Measurements from ENCODE around the gene ACP4.

DNA sequence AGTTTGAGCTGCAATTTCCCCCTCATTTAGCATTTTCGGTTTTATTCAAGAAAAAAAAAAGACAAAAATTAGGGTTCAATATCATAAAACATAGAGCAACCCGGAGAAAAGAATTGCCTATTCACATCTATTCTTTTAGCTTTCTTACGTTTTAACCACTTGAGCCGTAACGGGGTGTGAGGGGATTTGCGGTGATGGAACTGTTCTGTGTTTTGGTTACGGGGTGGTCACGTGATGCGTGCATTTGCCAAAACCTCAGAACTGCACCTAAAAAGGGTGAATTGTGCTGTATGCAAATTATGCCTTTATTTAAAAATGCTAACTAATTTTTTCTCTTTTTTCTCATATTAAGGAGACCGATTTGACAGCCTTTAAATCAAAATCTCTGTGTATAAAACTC lies 45.0 kb upstream of the ACP4 start:
- TF ChIP-seq, protein P1, sequence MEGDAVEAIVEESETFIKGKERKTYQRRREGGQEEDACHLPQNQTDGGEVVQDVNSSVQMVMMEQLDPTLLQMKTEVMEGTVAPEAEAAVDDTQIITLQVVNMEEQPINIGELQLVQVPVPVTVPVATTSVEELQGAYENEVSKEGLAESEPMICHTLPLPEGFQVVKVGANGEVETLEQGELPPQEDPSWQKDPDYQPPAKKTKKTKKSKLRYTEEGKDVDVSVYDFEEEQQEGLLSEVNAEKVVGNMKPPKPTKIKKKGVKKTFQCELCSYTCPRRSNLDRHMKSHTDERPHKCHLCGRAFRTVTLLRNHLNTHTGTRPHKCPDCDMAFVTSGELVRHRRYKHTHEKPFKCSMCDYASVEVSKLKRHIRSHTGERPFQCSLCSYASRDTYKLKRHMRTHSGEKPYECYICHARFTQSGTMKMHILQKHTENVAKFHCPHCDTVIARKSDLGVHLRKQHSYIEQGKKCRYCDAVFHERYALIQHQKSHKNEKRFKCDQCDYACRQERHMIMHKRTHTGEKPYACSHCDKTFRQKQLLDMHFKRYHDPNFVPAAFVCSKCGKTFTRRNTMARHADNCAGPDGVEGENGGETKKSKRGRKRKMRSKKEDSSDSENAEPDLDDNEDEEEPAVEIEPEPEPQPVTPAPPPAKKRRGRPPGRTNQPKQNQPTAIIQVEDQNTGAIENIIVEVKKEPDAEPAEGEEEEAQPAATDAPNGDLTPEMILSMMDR (IDR thresholded peaks at IDR 0.05) = no peak
- TF ChIP-seq EZH2 (IDR thresholded peaks at IDR 0.05; ENCODE audit: borderline replicate concordance, insufficient read depth, low read depth, low read length, poor library complexity, severe bottlenecking) = no peak
